ENCODE data around the gene C14orf39. TPM values are rescaled to one million over a fixed set of nuclear protein-coding genes. Genes with fewer than 3 reads are reported as not detected.

The C14orf39 gene
- total RNA-seq, 4 donors from 2014 or later, result 0.40 to 0.69 TPM; not detected in 2

DNA sequence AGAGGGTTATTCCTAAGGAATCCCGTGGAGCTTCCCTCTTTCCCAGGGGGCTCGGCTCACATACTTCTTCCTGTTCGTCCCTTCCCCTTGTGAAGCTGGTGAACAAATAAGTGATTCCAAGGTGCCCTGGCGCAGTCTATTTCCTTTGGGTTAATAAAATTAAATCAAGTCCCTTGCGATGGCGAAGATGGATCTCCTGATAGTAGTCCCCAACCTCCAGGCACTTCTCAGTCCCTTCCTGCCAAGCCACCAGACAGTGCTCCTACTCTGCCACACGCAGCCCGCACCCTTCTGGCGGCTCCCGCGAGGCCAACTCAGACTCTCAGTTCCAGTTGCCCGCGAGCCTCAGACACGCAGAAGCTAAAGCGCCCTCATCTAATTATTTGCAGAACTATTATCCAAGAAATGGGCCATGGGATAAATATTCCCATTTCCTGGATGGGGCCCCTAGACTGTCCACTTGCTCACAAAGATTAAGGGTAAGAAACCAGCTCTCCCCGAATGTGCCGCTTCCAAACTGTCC lies 20.7 kb upstream of the C14orf39 start:
- no peaks in the 10 kb centered on the region for H3K9me3 ChIP-seq
- peaks cover 3 to 79% of the 10 kb centered on the region in 2 donors for H3K27me3 ChIP-seq
- no peaks in the 10 kb centered on the region for H3K36me3 ChIP-seq
- DNase-seq, result no peak
- H3K4me3 ChIP-seq, result no peak overlapping the region
- H3K4me1 ChIP-seq, result peaks cover 0 to 4% of the 10 kb centered on the region in 2 donors
- TF ChIP-seq, protein P1, sequence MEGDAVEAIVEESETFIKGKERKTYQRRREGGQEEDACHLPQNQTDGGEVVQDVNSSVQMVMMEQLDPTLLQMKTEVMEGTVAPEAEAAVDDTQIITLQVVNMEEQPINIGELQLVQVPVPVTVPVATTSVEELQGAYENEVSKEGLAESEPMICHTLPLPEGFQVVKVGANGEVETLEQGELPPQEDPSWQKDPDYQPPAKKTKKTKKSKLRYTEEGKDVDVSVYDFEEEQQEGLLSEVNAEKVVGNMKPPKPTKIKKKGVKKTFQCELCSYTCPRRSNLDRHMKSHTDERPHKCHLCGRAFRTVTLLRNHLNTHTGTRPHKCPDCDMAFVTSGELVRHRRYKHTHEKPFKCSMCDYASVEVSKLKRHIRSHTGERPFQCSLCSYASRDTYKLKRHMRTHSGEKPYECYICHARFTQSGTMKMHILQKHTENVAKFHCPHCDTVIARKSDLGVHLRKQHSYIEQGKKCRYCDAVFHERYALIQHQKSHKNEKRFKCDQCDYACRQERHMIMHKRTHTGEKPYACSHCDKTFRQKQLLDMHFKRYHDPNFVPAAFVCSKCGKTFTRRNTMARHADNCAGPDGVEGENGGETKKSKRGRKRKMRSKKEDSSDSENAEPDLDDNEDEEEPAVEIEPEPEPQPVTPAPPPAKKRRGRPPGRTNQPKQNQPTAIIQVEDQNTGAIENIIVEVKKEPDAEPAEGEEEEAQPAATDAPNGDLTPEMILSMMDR (IDR thresholded peaks at IDR 0.05), result no peak
- no peak for TF ChIP-seq POLR2A (IDR thresholded peaks at IDR 0.05)
- intact Hi-C loops (cut with DNase I; ENCODE audit: low total_unique reads), result no loop called here
- no peak overlapping the region for H3K27ac ChIP-seq

- DNase-seq, result no peak
- Histone ChIP-seq H3K27me3 (peaks cover 3 to 75% of the 10 kb centered on the region in 2 donors), H3K36me3 (no peaks in the 10 kb centered on the region), H3K4me1 (peaks cover 0 to 4% of the 10 kb centered on the region in 2 donors), H3K9me3 (no peaks in the 10 kb centered on the region), H3K4me3 (no peak overlapping the region), H3K27ac (no peak overlapping the region)
- intact Hi-C loops (cut with DNase I; ENCODE audit: low total_unique reads), result no loop called here
- TF ChIP-seq, protein P1 (IDR thresholded peaks at IDR 0.05), result no peak
- no peak for TF ChIP-seq POLR2A (IDR thresholded peaks at IDR 0.05)
Measured at GRCh38 chr14:60506010-60506409, 20.1 kb upstream of the C14orf39 start.

DNA sequence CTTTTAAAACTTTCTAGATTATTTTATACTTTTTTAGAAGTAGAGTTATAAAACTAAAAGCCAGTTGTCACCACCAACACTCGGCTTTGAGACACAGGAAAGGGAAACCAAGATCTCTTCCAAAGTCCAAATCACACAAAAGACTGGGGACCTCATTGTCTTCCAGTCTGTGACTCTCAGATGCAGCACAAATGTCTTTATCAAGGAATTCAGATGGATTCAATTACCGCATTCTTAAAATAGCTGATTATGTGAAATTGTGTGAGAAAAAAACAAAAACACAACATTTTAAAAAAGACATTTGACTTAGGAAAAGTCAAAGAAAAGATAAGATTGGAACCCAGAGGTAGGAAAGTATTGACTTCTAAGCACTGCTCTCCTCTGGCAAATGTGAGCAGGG lies 19.6 kb upstream of the C14orf39 start:
- H3K4me1 ChIP-seq, result peaks cover 0 to 4% of the 10 kb centered on the region in 2 donors
- H3K27me3 ChIP-seq, result peaks cover 3 to 69% of the 10 kb centered on the region in 2 donors
- H3K36me3 ChIP-seq, result no peaks in the 10 kb centered on the region
- no peaks in the 10 kb centered on the region for H3K9me3 ChIP-seq
- no peak for DNase-seq
- TF ChIP-seq POLR2A (IDR thresholded peaks at IDR 0.05), result no peak
- TF ChIP-seq, protein P1 (IDR thresholded peaks at IDR 0.05), result no peak
- H3K27ac ChIP-seq, result no peak overlapping the region
- no peak overlapping the region for H3K4me3 ChIP-seq
- intact Hi-C loops (cut with DNase I; ENCODE audit: low total_unique reads), result no loop called here

DNA sequence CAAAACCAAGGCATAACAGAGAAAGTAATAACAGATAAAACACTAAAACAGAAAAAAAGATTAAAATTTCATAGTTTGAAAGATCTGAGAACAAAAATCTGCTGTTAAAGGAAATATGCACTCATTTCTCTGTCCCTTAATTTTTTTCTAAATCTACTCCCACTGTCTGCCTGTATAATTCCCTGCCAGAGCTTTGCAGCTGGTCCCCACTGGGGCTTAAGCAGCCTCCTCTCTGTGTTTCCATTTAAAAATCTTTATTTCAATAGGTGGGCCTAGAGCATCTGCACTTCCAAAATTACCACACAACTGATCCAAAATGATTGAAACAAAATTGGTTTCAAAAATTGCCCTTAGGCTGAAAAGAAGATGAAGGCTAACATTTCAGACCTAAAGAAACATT lies 16.7 kb upstream of the C14orf39 start:
- Histone ChIP-seq H3K9me3 (no peaks in the 10 kb centered on the region), H3K27ac (no peak overlapping the region), H3K36me3 (no peaks in the 10 kb centered on the region), H3K4me1 (no peaks in the 10 kb centered on the region), H3K4me3 (no peak overlapping the region), H3K27me3 (peaks cover 0 to 44% of the 10 kb centered on the region in 2 donors)
- intact Hi-C loops (cut with DNase I; ENCODE audit: low total_unique reads), result no loop called here
- no peak for DNase-seq
- no peak for TF ChIP-seq POLR2A (IDR thresholded peaks at IDR 0.05)
- TF ChIP-seq, protein P1 (IDR thresholded peaks at IDR 0.05), result no peak

DNA sequence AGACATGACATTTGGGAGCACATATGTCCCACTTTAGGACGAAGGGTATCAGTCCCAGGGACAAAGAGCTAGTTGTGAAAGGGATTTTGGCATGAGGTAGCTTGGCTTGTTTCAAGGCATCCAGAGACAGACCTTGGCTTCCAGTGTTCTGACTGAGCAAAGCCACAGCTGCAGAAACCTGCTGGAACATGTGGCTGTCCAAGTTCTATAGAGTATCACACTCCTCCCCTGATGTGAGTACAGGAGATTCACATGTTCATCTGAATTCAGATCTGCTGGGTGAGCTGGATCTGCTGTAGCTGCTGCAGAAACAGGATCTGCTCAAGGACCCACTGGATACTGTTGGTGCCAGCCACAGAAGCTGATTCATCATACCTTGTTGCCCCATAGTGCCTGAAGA lies 10.1 kb upstream of the C14orf39 start:
- no peaks in the 10 kb centered on the region for H3K4me1 ChIP-seq
- no peak for DNase-seq
- H3K27ac ChIP-seq, result no peak overlapping the region
- no peaks in the 10 kb centered on the region for H3K27me3 ChIP-seq
- intact Hi-C loops (cut with DNase I; ENCODE audit: low total_unique reads), result no loop called here
- TF ChIP-seq POLR2A (IDR thresholded peaks at IDR 0.05), result no peak
- TF ChIP-seq, protein P1 (IDR thresholded peaks at IDR 0.05), result no peak
- no peaks in the 10 kb centered on the region for H3K9me3 ChIP-seq
- no peaks in the 10 kb centered on the region for H3K36me3 ChIP-seq
- H3K4me3 ChIP-seq, result no peak overlapping the region

Data from uterus (tissue), 4 donors.